Measurements from ENCODE around the gene CORO2A.

The CORO2A gene

DNA sequence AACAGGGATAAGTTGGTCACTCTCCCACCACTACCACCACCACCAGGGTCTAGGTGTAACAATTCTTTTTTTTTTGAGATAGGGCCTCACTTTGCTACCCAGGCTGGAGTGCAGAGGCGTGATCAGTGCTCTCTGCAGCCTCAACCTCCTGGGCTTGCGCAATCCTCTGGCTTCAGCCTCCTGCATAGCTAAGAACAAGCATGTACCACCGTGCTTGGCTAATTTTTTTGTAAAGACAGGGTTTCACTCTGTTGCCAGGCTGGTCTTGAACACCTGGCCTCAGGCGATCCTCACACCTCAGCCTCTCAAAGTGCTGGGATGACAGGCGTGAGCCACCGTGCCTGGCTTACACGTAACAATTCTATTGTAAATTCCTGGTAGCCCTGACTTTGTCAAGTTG is 27.5 kb downstream of the CORO2A start:
- no peak for DNase-seq

DNA sequence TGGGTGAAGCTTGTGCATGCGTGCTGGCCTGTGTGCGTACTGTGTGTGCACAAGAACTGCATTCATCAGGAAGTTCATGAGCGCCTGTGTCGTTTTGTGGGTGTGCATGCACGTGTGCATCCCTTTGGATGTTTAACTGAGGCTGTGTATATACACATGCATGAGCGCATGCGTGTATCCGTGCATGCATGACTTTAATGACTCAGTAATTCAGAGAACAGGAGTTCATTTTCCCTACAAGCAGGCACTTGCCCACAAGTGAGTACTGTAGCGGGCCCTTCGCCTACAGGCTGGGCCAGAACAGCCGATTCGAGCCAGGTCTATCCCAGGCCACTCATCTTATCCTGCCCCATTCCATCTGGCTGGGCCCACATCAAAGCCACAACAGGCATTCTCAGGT is 29.8 kb downstream of the CORO2A start:
- DNase-seq: no peak

DNA sequence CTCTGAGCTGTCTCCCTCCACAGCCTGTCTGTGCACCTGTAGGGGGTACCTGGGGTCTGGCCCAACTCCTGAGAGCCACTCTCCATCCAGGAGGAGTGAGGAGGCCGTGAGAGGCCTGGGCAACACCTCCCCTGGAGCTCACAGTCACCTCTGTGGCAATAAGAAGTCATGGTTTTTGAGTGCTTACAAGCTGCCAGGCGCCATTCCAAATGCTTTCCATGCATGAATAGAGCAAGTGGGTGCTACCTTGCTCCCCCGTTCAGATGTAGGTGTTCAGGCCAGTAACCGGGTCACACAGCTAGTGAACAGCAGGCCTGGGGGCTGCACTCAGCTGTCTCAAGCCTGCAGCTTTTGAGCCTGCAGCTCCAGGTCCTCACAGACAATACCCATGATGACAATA is 30.6 kb downstream of the CORO2A start:
- no peak for DNase-seq

DNA sequence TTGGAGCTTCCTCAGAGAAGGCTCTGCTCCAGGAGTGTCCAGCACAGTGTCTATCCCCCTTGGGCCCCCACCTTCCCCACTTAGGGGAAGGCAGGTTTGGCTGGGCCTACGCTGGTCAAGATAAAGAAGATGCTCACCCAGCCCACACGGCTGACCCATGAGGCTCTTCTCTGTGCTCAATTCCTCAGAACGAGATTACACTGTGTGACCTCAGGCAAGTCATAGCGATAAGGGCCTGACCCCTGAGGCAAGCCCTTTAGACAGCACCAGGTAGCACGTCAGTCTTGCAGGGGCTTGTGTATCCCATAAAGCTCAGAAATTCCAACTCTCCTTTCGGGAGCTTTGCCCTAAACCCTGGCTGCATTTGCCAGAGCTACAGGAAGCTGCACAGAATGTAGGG is 32.6 kb downstream of the CORO2A start:
- no peak for DNase-seq

DNA sequence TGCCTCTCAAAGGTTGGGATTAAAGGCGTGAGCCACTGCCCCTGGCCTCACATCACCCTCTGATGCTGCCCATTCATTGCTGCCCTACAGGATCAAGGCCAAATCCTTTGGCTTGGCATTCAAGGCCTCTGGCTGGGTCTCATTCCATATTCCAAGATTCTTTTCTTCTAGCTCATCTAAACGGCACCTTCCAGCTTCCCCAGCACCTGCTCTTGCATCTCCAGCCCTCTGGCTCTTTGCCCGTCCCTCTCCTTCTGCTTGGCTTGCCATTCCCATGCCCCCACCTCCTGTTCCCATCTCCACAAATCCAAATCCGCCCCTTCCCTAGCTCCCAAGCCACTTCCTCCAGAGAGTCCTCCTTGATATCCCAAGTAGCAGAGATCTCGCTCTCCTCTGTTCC is 33.1 kb downstream of the CORO2A start:
- DNase-seq: no peak

DNA sequence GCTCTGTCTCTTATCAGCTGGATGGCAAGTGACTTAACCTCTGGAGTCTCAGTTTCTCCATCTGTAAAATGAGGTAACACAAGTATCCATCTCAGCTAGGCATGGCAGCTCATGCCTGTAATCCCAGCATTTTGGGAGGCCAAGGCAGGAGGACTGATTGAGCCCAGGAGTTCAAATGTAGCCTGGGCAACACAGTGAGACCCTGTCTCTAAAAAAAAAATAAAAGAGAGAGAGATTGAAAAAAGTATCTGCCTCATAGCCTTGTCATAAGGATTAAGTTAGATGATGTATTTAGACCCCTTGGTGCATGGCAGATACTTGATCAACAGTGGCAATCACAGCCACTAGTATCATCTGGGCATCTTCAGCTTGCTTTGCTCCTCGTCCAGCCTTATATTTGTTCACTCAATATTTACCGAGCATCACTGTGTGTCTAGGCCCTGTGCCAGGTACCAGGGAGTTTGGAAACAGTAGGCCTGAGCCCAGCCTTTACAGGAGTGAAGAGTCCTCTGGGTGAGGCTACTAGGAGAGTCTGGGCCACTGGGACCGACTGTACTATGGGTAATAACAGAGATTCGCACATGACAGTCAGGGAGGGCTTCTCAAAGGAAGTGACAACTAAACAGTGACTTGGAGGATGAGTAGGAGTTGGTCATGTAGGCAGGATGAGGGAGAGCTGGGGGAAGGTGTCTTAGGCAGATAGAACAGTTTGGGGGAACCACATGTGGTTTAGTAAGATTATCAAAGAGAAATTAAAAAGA is 34.2 kb downstream of the CORO2A start:
- no peak for DNase-seq

DNA sequence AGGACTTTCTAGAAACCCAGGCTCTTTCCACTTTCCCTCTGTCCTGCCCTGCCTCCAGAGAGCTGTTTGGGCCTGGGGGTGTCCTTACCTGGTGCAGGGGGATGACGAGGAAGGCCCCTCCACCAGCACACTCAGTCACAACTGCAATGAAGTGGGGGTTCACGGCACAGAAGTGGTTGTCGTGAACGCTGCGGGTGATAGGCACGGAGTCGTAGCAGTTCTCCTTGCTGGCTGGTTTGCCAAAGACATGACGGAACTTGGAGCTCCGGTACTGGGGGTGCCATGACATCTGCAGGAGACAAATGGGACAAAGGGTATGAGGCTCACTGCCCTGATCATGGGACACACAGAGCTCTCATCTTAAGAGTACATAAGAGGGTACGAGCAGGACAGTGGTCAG is 35.1 kb downstream of the CORO2A start:
- DNase-seq: no peak

DNA sequence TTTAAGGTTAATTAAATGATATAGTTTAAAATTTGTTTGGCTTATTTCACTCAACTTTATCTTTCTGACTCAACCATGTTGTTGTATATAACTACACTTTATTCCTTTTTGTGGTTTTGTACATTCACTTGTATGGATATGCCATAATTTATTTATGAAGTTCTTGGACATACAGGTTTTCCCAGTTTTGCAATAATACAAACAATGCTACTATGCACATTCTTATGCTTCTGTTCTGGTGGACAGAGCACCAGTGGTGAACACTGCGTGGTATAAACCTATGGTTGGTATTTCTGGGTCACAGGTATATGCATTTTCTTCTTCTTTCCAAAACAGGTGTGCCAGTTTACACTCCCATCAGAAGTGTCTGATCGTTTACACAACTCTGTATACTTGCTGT is 37.8 kb downstream of the CORO2A start:
- no peak for DNase-seq

DNA sequence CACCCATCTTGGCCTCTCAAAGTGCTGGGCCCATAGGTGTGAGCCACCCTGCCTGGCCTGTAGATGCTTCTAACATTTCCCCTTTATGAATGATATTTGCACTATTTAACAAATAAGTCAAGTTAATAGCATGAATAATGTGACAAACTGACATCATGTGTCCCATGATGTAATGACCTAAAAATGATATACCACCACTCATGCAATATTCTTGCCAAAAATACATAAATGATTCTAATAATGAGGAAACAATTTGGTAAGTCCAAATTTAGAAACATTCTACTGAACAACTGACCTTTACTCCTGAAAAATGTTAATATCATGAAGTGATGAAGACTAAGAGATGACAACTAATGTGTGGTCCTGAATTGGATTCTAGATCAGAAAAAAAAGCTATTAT is 39.9 kb downstream of the CORO2A start:
- DNase-seq: no peak

DNA sequence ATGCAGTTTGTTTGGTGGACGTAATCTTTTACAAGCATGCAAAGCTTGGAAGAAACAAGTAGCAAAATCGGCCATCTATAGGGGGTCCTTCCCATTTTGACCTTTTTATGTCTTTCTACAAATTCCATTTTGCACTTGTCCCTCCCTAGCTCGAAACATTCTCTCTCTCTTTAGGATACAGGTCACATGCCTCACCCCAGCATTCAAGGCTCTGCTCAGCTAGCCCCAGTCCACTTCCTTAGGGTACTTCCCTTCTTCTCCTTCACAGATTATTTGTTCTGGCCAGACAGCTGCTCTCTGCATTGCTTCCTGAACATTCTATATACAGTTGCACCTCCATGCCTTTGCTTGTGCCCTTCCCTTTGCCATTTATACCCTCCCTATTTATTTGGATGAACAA is 41.7 kb downstream of the CORO2A start:
- DNase-seq: no peak

DNA sequence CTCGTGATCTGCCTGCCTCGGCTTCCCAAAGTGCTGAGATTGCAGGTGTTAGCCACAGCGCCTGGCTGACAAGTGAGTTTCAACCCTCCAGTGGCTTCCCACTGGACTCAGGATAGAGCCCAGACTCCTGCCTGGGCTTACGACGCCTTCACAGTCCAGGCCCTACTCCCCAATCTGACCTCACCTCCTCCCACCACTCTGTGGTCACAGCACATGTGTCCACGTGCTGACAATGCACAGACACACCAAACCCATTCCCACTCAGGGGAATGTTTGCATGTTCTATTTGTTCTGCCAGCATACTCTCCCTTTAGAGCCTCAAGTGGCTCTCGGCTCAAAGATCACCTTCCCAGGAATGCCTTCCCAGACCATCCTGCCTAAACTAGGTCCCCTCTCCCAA is 42.3 kb downstream of the CORO2A start:
- DNase-seq: no peak

DNA sequence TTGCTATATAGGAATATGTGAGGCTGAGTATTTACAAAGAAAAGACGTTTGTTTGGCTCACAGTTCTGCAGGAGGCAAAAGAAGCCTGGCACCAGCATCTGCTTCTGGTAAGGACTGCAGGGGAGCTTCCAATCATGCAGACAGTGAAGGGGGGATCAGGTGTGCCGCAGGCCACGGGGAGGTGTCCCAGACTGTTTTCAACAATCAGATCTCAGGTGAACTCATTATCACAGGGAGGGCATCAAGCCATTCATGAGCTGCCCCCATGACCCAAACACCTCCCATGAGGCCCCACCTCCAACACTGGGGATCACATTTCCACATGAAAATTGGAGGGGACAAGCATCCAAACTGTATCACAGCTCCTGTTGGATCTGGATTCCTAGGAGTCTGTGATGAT is 43.0 kb downstream of the CORO2A start:
- DNase-seq: no peak

DNA sequence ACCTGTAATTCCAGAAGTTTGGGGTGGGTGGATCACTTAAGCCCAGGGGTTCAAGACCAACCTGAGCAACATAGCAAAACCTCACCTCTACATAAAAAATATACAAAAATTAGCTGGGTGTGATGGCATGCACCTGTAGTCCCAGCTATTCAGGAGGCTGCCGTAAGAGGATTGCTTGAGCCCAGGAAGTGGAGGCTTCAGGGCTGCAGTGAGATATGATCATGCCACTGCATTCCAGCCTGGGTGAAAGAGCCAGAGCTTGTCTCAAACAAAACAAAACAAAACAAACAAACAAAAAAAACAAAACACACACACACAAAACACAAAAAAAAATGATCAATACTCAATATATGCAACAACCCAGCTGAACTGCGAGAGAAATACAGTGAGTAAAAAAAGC is 44.0 kb downstream of the CORO2A start:
- no peak for DNase-seq

DNA sequence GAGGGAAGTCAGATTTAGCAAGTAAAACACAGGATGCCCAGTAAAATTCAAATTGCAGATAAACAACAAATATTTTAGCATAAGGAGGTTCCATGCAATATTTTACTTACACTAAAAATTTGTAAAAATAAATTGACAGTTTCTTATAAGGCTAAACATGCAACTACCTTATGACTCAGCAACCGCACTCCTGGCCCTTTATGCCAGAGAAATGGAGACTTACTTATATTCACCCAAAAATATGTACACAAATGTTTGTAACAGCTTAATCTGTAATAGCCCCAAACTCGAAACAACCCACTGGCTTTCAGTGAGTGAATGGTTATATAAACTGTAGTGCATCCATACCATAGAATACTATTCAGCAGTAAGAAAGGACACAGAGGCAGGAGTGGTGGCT is 44.9 kb downstream of the CORO2A start:
- DNase-seq: no peak

DNA sequence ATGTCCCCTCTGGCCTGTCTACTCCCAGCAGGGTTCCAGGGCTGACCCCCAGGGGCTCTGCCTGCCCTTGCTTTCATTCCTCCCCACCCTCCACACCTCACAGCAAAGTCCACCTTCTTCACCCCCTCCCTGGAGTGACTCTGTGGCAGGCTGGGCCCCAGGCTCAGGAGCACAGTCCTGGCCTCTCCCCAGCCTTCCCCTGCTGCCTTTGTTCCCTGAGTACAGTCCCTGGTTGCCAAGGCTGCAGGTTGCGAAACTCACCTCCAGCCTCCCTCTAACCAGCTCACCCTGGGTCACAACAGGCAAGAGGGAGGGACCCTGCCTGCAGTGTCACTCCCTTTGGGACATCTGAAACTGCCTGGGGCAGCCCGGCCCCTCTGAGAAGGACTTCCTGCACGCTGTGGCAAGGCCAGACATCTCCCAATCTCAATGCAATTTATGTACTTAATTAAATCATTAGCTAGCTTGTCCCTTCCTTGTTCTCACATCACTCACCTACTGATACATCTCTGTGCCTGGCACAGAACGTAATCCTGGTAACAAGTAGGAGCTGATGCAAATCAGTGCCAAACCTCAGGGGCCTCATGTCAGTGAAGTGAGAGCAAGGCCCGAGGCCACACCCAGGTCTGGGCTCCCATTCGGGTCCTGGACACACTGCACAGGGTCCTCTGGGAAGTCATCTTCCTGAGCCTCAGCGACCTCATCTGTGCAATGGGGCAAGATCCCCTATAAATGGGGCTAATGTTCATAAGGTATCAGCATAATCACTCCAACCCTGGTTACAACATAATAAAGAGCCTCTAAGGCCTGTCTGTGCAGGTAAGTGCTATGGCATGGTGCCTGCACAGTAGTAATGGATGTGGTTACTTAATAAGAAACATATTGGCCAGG is 46.1 kb downstream of the CORO2A start:
- no peak for DNase-seq

DNA sequence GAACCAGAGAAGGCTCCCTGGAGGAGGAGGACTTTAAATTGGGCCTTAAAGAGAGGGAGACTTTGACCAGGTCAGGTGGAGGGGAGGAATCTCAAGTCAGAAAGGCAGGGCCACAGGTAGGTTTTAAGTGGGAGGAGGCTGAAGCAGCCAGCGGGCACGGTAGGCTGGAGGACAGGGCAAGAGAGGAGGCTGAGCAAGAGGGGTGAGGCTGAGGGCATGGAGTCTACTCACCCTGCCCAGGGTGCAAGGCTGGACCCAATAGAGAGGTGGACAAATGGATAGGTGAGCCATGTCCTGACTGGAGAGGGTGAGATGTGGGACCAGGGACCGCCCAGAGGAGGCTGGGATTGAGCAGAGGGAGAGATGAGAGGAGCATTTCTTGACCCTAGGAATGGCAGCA is 47.8 kb downstream of the CORO2A start:
- DNase-seq: no peak

DNA sequence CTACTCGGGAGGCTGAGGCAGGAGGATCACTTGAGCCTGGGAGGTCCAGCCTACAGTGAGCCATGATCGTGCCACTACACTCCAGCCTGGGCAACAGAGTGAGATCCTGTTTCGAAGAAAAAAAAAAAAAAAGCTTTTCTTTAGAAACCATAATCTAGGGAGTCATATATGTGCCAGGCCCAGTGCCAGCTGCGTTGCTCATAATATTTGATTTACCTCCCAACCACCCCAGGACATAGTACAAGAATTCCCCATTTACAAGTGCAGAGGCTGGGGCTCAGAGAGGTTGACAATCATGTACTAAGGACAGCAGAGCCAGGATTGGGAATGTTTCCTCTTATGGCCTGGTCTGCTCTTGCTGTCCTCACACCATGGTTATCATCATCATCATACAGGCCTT is 48.4 kb downstream of the CORO2A start:
- DNase-seq: no peak

DNA sequence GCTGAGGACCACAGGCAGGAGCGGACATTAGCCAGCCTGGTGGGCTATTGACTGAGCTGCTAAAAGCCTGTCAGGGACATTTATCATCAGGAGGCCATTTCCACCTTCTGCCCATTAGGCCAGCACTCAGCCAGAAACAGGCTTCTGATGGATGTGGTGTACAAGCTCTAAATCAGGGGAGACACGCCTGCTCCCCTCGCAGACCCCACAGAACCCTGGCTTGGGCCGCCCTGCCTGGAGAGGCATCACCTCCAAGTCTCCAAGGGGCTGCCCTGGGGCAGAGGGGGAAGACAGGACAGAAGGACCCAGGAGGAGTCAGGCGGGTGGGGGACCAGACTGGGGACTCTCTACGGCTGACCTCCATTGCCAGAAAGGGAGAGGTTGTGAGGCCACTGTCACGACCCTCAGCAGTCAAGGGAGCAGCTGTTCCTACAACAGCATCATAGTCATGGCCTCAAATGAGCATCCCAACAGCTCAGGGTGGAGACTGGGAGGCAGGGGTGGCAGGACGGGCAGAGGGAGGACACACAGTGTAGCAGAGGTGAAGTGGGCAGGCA is 49.4 kb downstream of the CORO2A start:
- DNase-seq: no peak

DNA sequence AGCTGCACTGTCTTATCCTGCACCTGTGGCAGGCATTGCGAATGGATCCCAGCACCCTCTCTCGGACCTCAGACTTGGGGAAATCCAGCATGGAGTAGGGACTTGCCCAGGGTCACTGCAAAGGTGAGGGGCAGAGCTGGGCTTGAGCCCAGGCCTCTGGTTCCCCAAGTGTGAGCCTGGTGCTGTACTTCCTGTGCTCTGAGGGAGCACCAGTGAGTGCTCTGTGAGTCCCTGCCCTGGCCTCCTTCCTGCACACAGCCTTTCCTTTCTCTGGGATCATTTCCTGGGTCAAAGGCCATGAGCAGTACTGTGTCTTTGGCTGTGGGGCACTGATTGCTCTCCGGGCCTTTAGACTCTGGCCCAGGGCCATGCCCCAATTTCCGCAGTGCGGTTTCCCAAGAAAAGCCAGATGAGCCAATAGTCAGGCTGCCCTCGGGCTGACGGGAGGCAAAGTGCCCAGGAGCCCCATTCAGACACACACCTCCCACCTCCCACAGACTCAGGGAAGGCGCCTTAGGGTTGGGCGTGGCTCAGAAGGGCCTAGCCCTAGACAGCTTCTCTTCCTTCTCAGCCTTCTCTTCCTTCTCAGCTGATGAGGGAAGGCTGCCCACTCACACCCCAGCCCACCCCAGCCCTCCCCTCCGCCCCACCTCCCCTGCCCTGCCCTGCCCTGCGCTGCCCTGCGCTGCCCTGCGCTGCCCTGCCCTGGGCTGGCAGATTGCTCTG is 50.1 kb downstream of the CORO2A start:
- no peak for DNase-seq

DNA sequence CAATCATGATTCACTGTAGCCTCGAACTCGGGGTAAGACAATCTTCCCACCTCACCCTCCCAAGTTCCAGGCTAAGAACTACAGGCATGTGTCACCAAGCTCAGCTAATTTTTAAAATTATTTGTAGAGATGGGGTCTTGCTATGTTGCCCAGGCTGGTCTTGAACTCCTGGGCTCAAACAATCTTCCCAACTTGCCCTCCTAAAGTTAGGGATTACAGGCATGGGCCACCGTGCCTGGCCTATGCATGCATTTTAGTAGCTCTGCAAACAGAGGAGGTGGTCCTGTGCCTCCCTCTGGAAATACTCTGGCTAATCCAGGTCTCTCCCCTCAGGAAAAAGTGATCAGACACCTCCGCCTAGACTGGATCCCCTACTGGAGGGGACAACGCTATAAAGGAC is 51.9 kb downstream of the CORO2A start:
- DNase-seq: no peak

DNA sequence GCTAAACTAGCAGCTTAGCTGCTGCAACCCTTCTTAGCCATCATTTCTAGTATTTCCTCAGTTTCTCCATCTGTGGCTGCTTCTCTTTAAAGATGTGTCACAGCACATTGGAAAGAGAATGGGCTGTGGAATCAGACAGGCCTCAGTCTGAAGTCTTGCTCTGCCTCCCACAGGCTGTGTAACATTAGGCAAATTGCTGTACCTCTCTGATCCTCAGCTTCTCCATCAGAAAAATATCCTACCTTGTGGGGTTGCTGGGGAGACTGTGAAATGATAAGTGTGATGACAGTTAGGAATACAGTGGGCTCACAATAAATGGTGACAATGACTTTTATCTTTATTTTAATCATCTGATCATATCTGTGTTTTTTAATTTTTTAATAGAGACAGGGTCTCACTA is 55.9 kb downstream of the CORO2A start:
- DNase-seq: no peak

DNA sequence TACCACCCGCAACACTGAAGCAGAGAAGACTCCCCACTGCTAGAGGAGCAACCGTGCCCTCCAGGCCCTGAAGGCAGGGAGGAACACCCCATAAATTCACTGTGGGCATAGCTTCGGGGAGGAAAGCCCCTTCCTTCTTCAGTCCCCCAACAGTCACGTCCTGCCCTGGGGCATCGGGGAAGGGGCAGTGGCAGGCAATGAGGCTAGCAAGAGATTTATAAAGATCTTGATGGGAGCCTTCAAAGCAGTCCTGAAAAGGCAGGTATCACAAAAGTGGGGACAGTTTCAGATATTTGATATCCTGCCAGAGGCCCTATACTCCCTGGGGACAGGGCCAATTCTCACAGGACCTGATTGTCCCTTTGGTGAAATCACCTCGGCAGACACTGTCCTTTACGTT is 56.5 kb downstream of the CORO2A start:
- no peak for DNase-seq

DNA sequence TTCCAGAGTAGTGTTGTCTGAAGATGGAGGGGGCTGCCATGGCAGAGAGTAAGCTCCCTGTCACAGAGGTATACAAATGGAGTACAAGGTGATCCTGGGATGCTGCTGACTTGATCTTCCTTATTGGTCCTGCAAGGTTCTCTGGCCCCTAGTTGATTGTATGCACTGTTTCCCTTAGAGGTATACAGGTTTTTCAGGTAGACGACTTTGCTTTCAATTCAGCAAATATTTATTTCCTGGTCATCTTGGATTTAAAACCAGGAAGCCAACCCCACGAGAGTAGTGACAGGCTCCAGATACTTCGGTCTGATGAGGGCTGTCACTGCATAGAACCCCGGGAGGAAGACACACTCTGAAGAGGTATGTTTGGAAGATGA is 56.9 kb downstream of the CORO2A start:
- DNase-seq: no peak
